GM18511 (cell line): ENCODE measurements around the gene KCNK5.
A peak's percentile ranks its signal among the peaks of the same experiment; 100 is the strongest.

ENCODE experiments used
- ATAC-seq: cut with Tn5 transposase; IDR thresholded peaks from one replicate; pipeline ENCODE4 v1.9.1; 2021; ENCODE audit warnings: mild to moderate bottlenecking, moderate library complexity; ENCODE audit not compliant: unreplicated experiment

Gene KCNK5

GRCh38 chr6:39243809-39244208 lies 14.5 kb upstream of the KCNK5 start:
- ATAC-seq, result no peak

- ATAC-seq, result no peak
Measured at GRCh38 chr6:39240155-39240757, 11.0 kb upstream of the KCNK5 start.

- no peak for ATAC-seq
Measured at GRCh38 chr6:39239527-39240154, 10.4 kb upstream of the KCNK5 start.

- ATAC-seq, result no peak
Measured at GRCh38 chr6:39236742-39237141, 7.5 kb upstream of the KCNK5 start.

GRCh38 chr6:39233333-39233732 lies 4.1 kb upstream of the KCNK5 start:
- ATAC-seq, result no peak

GRCh38 chr6:39231521-39232243 lies 2.4 kb upstream of the KCNK5 start:
- ATAC-seq, result no peak

GRCh38 chr6:39230654-39231035 lies 1.4 kb upstream of the KCNK5 start:
- ATAC-seq, result no peak

GRCh38 chr6:39228111-39228971 lies 934 bp downstream of the KCNK5 start:
- ATAC-seq, result no peak

GRCh38 chr6:39227476-39227875 lies 1.8 kb downstream of the KCNK5 start:
- no peak for ATAC-seq

- ATAC-seq, result no peak
Measured at GRCh38 chr6:39226639-39227329, 2.5 kb downstream of the KCNK5 start.

- ATAC-seq, result peak; percentile 44
Measured at GRCh38 chr6:39225946-39226437, 3.3 kb downstream of the KCNK5 start.

GRCh38 chr6:39225543-39225942 lies 3.7 kb downstream of the KCNK5 start:
- no peak for ATAC-seq

- ATAC-seq, result no peak
Measured at GRCh38 chr6:39224523-39225182, 4.6 kb downstream of the KCNK5 start.

- no peak for ATAC-seq
Measured at GRCh38 chr6:39224011-39224410, 5.3 kb downstream of the KCNK5 start.

GRCh38 chr6:39223555-39223954 lies 5.7 kb downstream of the KCNK5 start:
- ATAC-seq, result no peak

- ATAC-seq, result no peak
Measured at GRCh38 chr6:39223061-39223460, 6.2 kb downstream of the KCNK5 start.

GRCh38 chr6:39221779-39222641 lies 7.3 kb downstream of the KCNK5 start:
- no peak for ATAC-seq

- ATAC-seq, result no peak
Measured at GRCh38 chr6:39221115-39221514, 8.2 kb downstream of the KCNK5 start.
